Central memory CD8-positive, alpha-beta T cell (primary cell): ENCODE results near the gene TNFSF13.

Experiments used
- ATAC-seq: fragments of 150-1000 bp; cut with Tn5 transposase; replicated peaks from 2 replicates; pipeline ENCODE4 v1.10.0; 2022; ENCODE audit warnings: mild to moderate bottlenecking, moderate FRiP score, moderate number of reproducible peaks; ENCODE audit not compliant: poor library complexity, severe bottlenecking; ENCODE audit errors: extremely low read depth
- DNase-seq, 2 donors: peaks; one replicate each; pipeline ENCODE4 v3.0.0; 2021; ENCODE audit warnings: low spot score in 2 of 2
- H3K27ac Mint-ChIP-seq: one replicate; pipeline ENCODE4 v1.8.0; 2022; ENCODE audit warnings: low read depth, mild to moderate bottlenecking, moderate library complexity, mixed read lengths
- H3K27me3 Mint-ChIP-seq: one replicate; pipeline ENCODE4 v1.8.0; 2022; ENCODE audit warnings: mixed read lengths
- H3K36me3 Mint-ChIP-seq: one replicate; pipeline ENCODE4 v1.8.0; 2022; ENCODE audit warnings: mild to moderate bottlenecking, moderate library complexity, mixed read lengths; ENCODE audit not compliant: insufficient read depth
- H3K4me1 Mint-ChIP-seq: one replicate; pipeline ENCODE4 v1.8.0; 2022; ENCODE audit warnings: mixed read lengths
- H3K4me3 Mint-ChIP-seq: one replicate; pipeline ENCODE4 v1.8.0; 2022; ENCODE audit warnings: mild to moderate bottlenecking, moderate library complexity, mixed read lengths
- H3K9me3 Mint-ChIP-seq: one replicate; pipeline ENCODE4 v1.8.0; 2022; ENCODE audit warnings: mixed read lengths

Gene TNFSF13

DNA sequence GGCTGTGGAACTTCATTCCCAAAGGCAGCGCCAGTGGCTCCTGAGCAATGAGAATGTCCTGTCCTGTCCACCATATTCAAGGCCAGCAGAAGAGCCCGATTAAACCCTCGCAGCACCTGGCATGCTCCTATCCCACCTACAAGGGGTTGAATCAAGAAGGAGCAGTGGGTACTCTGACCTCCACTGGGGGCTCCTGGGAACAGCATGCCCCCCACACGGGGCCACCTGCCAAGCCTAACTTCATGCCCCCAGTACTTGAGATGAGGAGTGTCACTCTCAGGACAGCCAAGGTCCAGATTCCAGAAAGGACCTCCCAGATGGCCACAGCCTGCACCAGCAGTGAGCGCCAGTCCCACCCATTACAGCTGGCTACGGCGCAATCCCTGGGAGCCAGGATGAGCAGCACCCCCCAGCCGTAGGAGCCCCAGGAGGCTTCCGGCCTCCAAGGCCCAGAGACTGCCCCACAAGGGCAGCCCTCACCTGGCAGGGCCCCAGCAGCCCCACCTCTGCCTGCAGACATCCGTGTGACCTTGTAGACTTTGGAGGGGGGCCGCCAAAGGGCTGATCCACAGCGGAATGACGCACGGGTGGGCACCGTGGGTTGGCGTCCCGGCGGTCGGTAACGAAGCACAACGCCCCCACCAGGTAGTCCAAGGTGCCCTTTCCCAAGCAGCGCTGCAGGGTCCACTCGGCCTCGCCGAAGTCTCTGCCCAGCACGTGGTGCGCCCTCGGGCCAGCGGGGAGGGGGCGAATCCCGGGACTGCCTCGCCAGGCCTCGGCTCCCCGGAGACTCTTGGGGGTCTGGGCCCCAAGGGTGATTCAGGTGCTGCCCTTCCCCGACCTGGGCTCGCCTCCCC, 24.1 kb downstream of the TNFSF13 start:
- Mint-ChIP-seq H3K27me3 (no peaks in the 10 kb centered on the region), H3K4me3 (peak overlapping the region; percentile 89), H3K27ac (peak overlapping the region; percentile 91), H3K9me3 (no peaks in the 10 kb centered on the region), H3K36me3 (peaks cover 46% of the 10 kb centered on the region), H3K4me1 (peaks cover 57% of the 10 kb centered on the region)
- ATAC-seq, result no peak
- no peak for DNase-seq

DNA sequence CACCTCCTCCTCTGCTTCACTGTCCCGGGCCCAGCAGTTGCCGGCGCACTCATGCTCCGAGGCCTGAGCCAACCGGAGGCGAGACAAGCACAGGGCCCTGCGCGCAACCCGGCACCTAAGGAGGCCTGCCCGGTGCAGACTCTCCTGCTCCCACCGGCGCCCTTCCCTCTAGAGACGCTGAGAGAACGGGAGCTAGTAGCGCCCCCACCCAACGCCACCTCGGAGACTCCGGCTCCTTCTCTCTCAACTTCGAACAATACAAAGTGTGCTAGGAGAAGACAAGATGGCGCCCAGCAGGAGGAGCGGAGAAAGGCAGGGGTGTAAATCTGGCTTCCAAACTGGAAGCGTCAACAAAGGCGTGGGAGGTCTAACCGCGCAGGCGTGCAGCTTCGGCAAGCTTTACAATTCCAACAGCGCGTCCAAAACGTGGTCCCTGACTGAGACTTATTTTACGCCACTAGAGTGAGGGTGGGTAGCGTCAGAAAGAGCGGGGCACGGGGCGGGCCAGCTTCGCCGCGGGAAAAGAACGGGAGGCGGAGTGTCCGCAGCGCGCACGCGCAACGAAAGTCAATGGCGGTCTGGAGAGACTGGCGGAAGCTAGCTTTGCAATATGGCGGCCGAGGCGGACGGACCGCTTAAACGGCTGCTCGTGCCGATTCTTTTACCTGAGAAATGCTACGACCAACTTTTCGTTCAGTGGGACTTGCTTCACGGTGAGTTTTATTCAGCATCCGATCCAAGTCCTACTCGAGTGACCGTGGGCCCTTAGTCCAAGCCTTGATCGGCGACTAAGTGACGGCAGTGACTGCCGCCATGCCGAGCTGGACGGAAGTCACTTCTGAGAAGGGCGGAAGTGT, 24.9 kb downstream of the TNFSF13 start, which contains the start of gene MPDU1:
TSS of gene MPDU1 (plus strand) at position 600 of the 857 bp plus-strand sequence. CDS start at position 611, 11 bp downstream.
- Mint-ChIP-seq H3K9me3 (no peaks in the 10 kb centered on the region), H3K4me1 (peaks cover 57% of the 10 kb centered on the region), H3K27ac (peak within 1 kb of the TSS; percentile 91), H3K27me3 (no peaks in the 10 kb centered on the region), H3K36me3 (peaks cover 38% of the 10 kb centered on the region), H3K4me3 (peak within 1 kb of the TSS; percentile 89)
- DNase-seq (peak; percentile 90 to 95), ATAC-seq (peak; percentile 91)

DNA sequence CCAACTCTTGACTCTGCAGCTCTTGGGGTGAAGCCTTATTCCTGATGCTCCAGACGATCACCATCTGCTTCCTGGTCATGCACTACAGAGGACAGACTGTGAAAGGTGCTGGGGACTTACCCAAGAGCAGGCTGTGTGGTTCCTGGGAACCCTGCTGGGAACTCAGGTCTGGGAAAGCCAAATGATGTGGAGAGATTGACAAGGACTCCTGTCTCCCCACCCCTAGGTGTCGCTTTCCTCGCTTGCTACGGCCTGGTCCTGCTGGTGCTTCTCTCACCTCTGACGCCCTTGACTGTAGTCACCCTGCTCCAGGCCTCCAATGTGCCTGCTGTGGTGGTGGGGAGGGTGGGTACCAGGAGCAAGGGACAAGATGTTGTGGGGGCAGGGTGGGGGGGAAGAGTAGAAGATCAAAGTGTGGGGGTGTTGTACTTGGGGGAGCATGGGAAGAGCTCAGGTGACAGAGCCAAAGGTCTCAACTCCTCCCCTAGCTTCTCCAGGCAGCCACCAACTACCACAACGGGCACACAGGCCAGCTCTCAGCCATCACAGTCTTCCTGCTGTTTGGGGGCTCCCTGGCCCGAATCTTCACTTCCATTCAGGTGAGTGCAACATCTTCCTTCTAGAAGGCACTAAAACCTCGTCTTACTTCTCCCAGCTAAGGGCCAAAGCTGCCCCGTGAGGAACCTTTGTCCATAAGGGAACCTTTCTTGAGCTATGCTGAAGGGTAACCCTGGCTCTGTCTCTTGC, 28.3 kb downstream of the TNFSF13 start:
- peaks cover 21% of the 10 kb centered on the region for H3K36me3 Mint-ChIP-seq
- ATAC-seq, result no peak
- no peaks in the 10 kb centered on the region for H3K27me3 Mint-ChIP-seq
- H3K27ac Mint-ChIP-seq, result peak overlapping the region; percentile 74
- DNase-seq, result no peak
- H3K9me3 Mint-ChIP-seq, result no peaks in the 10 kb centered on the region
- no peak overlapping the region for H3K4me3 Mint-ChIP-seq
- H3K4me1 Mint-ChIP-seq, result peaks cover 32% of the 10 kb centered on the region

DNA sequence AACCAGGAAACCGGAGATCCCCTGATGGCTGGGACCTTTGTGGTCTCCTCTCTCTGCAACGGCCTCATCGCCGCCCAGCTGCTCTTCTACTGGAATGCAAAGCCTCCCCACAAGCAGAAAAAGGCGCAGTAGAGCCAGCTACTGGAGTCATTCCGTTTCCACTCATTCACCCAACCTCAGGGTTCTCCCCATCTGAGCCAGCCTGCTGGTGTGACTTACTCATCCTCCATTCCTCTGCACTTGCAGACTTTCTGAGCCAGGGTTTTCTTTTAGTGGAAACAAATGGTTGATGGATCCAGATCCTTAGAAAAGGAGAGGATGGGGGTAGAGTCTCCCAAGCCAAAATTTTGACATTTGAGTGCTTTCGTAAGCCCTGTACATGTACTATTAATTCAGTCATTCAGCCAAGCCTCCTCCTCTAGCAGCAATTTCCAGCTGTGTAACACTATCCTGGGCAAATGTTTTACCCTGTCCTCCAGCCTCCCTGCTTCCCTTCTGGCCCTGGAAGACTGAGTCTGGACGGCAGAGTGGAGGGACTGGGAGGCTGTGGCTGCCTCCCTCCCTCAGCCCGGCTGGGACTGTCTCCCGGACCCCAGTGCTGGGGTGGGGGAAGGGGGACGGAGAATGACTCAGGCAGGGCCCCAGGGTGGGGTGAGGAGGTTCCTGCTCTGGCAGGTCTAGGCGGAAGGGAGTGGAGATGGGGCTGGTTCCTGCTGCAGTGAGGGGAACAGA, 29.0 kb downstream of the TNFSF13 start:
- no peaks in the 10 kb centered on the region for H3K27me3 Mint-ChIP-seq
- ATAC-seq, result no peak
- H3K4me1 Mint-ChIP-seq, result peaks cover 26% of the 10 kb centered on the region
- no peak overlapping the region for H3K4me3 Mint-ChIP-seq
- no peak for DNase-seq
- H3K27ac Mint-ChIP-seq, result peak overlapping the region; percentile 74
- H3K36me3 Mint-ChIP-seq, result peaks cover 22% of the 10 kb centered on the region
- no peaks in the 10 kb centered on the region for H3K9me3 Mint-ChIP-seq

DNA sequence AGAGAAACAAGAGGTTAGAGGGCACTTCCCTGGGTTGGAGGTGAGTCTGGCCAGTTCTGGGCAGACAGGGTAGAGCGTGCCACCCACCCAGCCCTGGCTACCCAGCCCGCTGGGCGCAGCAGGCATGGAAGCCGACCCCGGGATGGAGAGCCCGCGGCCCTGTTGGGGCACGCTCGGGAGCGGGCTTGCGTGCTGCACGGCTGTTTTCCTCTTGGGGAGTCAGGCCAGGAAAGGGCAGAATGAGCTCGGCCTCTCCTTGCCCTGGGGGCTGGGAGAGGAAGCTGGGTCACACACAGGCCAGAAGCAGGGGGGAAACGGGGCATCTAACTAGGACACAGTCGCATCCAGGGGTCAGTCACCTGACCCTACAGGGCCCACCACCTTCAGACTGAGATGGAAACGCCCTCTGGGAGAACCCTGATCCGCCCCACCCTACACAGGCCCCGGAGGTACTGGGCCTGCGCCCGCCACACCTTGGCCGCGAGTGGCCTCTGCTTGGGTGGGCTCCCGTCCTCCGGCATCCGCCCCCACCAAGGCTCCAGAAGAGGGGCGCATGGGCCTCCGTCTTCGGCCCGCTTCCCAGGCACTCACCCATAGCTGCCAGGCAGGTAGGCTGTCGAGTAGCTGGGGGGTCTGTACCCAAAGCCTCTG, 30.1 kb downstream of the TNFSF13 start:
- Mint-ChIP-seq H3K9me3 (no peaks in the 10 kb centered on the region), H3K27me3 (no peaks in the 10 kb centered on the region), H3K36me3 (peaks cover 28% of the 10 kb centered on the region), H3K27ac (no peak overlapping the region), H3K4me1 (peaks cover 22% of the 10 kb centered on the region), H3K4me3 (no peak overlapping the region)
- DNase-seq (no peak), ATAC-seq (no peak)

DNA sequence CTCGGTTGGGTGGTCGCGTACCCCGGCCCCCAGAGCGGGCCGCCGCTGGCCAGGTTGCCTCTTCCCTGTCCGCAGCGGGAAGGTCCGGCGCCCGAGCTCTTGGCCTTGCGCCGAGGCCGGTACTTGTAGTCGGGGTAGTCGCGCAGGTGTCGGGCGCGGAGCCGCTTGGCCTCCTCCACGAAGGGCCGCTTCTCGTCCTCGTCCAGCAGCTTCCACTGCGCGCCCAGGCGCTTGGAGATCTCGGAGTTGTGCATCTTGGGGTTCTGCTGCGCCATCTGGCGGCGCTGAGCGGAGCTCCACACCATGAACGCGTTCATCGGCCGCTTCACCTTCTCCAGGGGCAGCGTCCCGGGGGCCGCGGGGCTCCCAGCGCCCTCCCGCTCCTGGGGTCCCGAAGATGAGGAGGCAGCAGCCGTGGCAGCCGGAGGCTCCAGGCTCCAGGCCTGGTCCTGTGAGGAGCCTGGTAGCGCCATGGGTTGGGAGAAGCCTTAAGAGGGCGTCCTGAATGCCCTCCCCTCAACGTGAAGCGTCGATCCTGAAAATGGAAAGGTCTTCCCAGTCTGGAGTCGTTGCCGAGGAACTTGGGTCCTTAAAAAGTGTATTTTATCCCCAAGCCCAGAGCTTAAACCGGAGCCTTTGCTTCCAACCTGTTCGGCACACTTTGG, 30.8 kb downstream of the TNFSF13 start:
- DNase-seq, result peak in 1 of 2 donors; percentile 48
- Mint-ChIP-seq H3K36me3 (peaks cover 29% of the 10 kb centered on the region), H3K27ac (no peak overlapping the region), H3K4me1 (peaks cover 15% of the 10 kb centered on the region), H3K27me3 (no peaks in the 10 kb centered on the region), H3K9me3 (no peaks in the 10 kb centered on the region), H3K4me3 (no peak overlapping the region)
- ATAC-seq, result peak; percentile 60

DNA sequence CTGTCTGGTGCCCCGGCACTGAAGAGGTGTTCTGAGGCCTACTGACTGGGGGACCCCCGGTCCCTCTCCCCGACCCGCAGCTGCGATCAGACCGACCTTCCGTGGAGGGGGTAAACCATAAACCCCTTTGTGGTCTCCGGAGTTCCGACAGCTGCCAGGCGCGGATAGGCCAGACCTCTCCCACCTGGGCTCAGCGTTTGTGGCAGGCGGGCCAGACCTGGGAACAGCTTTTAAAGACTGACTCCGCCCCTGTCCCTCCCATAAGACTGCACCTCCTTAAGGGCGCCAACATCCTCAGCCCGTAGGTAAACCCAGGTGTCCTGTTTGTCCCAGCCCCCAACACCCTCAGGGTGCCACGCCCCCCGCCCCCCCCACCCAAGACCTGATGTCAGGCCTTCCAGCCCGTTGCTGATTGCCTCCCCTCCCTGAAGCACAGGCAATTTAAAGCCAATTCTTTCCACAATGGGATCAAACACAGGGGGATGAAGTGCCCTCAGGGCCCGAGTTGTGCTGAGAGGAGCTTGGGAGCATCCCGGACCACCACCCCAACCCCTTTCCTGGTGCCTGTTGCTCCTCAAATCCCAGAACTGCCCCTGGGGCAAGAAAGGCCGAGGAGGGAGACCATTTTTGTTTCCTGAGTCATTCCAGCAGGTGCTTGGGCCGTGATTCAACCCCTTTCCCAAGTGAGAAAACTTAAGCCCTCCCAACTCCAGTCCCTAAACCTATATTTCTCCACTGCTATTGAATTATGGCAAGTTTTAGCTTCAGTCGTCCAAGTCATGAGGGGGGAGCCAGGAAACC, 31.5 kb downstream of the TNFSF13 start, which contains the start of gene SOX15:
TSS of gene SOX15 (minus strand) at position 204 of the 801 bp plus-strand sequence. CDS start 418 bp downstream, outside the sequence.
- Mint-ChIP-seq H3K9me3 (no peaks in the 10 kb centered on the region), H3K4me3 (no peak within 1 kb of the TSS), H3K27ac (peak within 1 kb of the TSS; percentile 81), H3K36me3 (peaks cover 31% of the 10 kb centered on the region), H3K27me3 (no peaks in the 10 kb centered on the region), H3K4me1 (peaks cover 8% of the 10 kb centered on the region)
- ATAC-seq, result no peak
- DNase-seq, result no peak

DNA sequence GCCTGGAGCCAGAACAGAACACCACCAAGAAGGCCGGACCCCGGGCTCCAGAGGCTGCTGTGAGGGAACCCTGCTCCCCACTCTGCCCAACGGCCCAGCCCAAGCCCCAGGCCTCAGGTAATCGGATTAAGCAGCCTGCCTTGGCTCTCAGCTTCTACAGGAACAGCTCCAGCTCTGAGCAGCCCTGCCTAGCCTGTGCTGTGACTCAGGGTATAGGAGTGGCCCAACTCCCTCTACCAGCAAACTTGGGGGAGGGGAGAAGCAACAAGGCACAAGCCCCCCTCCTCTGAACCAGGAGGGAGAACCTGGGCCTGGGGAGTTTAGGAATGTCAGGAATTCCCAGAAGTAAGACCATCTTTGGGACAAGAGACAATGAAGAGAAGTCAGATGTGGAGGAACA, 32.2 kb downstream of the TNFSF13 start:
- DNase-seq, result no peak
- Mint-ChIP-seq H3K4me3 (no peak overlapping the region), H3K36me3 (peaks cover 37% of the 10 kb centered on the region), H3K27me3 (no peaks in the 10 kb centered on the region), H3K9me3 (no peaks in the 10 kb centered on the region), H3K27ac (peak overlapping the region; percentile 81), H3K4me1 (peaks cover 7% of the 10 kb centered on the region)
- no peak for ATAC-seq

DNA sequence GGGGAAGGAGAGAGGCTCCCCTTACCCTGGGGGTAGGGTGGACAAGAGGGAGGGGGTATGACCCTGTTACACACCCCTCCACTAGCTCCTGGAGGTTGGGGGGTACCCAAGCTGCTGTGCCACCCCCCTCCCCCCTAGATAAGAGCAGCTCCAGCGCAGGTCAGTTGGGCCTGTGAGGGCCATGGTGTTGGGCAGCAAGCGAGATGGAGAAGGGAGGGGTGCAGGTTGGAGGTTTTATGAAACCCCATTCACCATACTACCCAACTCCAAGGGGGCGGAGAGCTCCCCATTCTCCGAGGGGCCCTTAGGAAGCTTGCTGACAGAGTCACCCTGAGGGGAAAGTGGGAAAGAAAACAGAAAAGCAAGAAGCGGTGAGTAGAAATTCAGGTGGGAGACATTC, 33.0 kb downstream of the TNFSF13 start:
- Mint-ChIP-seq H3K36me3 (peaks cover 43% of the 10 kb centered on the region), H3K4me3 (no peak overlapping the region), H3K27me3 (no peaks in the 10 kb centered on the region), H3K4me1 (peaks cover 7% of the 10 kb centered on the region), H3K9me3 (no peaks in the 10 kb centered on the region), H3K27ac (no peak overlapping the region)
- no peak for DNase-seq
- no peak for ATAC-seq

DNA sequence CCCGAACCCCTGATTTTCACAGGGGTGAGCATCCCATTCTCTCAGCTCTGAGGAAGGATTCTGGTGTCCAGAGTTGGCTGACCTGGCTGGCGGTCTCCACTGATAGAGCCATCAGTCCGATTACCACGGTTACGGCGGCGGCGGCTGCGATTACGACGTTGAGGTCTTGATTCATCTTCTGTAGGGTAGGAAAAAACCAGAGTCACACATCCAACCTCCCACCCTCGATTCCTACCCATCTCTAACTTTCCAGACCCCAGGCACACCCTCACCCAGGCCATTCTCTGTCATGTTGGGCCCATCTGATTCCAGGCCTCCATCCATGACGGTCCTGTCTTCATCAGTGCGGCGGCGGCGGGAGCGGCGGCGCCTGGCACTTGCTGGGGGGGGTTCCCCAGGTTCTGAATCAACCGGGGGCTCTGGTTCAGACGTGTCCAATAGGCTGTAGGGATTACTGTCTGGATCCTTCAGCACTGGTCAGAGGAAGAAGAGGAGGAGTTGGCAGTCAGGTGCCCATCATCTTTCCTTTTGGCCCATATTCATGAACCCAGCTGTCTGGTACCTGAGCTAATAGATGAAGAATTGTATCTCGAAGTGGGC, 34.0 kb downstream of the TNFSF13 start:
- H3K27ac Mint-ChIP-seq, result no peak overlapping the region
- no peak for DNase-seq
- H3K4me3 Mint-ChIP-seq, result no peak overlapping the region
- peaks cover 1% of the 10 kb centered on the region for H3K4me1 Mint-ChIP-seq
- peaks cover 47% of the 10 kb centered on the region for H3K36me3 Mint-ChIP-seq
- no peaks in the 10 kb centered on the region for H3K9me3 Mint-ChIP-seq
- no peak for ATAC-seq
- H3K27me3 Mint-ChIP-seq, result no peaks in the 10 kb centered on the region
